Central memory CD8-positive, alpha-beta T cell (primary cell): Measurements from ENCODE around the gene RRAS2.
A peak's percentile ranks its signal among the peaks of the same experiment; 100 is the strongest.
"Not testable (repeated sequence)": the region's sequence is repeated elsewhere in the genome, so short reads cannot be mapped to it uniquely, and the experiment has no call there.

ENCODE experiments used
- ATAC-seq: fragments of 150-1000 bp; cut with Tn5 transposase; replicated peaks from 2 replicates; pipeline ENCODE4 v1.10.0; 2022; ENCODE audit warnings: mild to moderate bottlenecking, moderate FRiP score, moderate number of reproducible peaks; ENCODE audit not compliant: poor library complexity, severe bottlenecking; ENCODE audit errors: extremely low read depth
- DNase-seq, 2 donors: peaks; one replicate each; pipeline ENCODE4 v3.0.0; 2021; ENCODE audit warnings: low spot score in 2 of 2
- H3K27ac Mint-ChIP-seq: one replicate; pipeline ENCODE4 v1.8.0; 2022; ENCODE audit warnings: low read depth, mild to moderate bottlenecking, moderate library complexity, mixed read lengths
- H3K27me3 Mint-ChIP-seq: one replicate; pipeline ENCODE4 v1.8.0; 2022; ENCODE audit warnings: mixed read lengths
- H3K36me3 Mint-ChIP-seq: one replicate; pipeline ENCODE4 v1.8.0; 2022; ENCODE audit warnings: mild to moderate bottlenecking, moderate library complexity, mixed read lengths; ENCODE audit not compliant: insufficient read depth
- H3K4me1 Mint-ChIP-seq: one replicate; pipeline ENCODE4 v1.8.0; 2022; ENCODE audit warnings: mixed read lengths
- H3K4me3 Mint-ChIP-seq: one replicate; pipeline ENCODE4 v1.8.0; 2022; ENCODE audit warnings: mild to moderate bottlenecking, moderate library complexity, mixed read lengths
- H3K9me3 Mint-ChIP-seq: one replicate; pipeline ENCODE4 v1.8.0; 2022; ENCODE audit warnings: mixed read lengths

RRAS2 gene

GRCh38 chr11:14309425-14310192, 49.4 kb downstream of the RRAS2 start:
- Mint-ChIP-seq H3K4me3 (no peak overlapping the region), H3K27ac (no peak overlapping the region), H3K27me3 (no peaks in the 10 kb centered on the region), H3K4me1 (peaks cover 24% of the 10 kb centered on the region), H3K36me3 (peaks cover 2% of the 10 kb centered on the region), H3K9me3 (no peaks in the 10 kb centered on the region)
- no peak for DNase-seq
- no peak for ATAC-seq

GRCh38 chr11:14308897-14309387, 50.0 kb downstream of the RRAS2 start:
- Mint-ChIP-seq H3K4me3 (no peak overlapping the region), H3K9me3 (no peaks in the 10 kb centered on the region), H3K36me3 (peaks cover 2% of the 10 kb centered on the region), H3K27me3 (no peaks in the 10 kb centered on the region), H3K27ac (no peak overlapping the region), H3K4me1 (peaks cover 23% of the 10 kb centered on the region)
- DNase-seq = no peak
- ATAC-seq = peak; percentile 30

- Mint-ChIP-seq H3K4me3 (no peak overlapping the region), H3K27ac (no peak overlapping the region), H3K9me3 (no peaks in the 10 kb centered on the region), H3K4me1 (peaks cover 24% of the 10 kb centered on the region), H3K27me3 (no peaks in the 10 kb centered on the region), H3K36me3 (peaks cover 3% of the 10 kb centered on the region)
- DNase-seq (no peak), ATAC-seq (peak; percentile 75)
These were observed 50.7 kb downstream of the RRAS2 start for GRCh38 chr11:14308114-14308896.

- Mint-ChIP-seq H3K9me3 (no peaks in the 10 kb centered on the region), H3K4me3 (no peak overlapping the region), H3K36me3 (peaks cover 5% of the 10 kb centered on the region), H3K4me1 (peaks cover 15% of the 10 kb centered on the region), H3K27ac (no peak overlapping the region), H3K27me3 (no peaks in the 10 kb centered on the region)
- ATAC-seq (no peak), DNase-seq (no peak)
These were observed 52.5 kb downstream of the RRAS2 start for GRCh38 chr11:14306481-14306880.

- Mint-ChIP-seq H3K27me3 (no peaks in the 10 kb centered on the region), H3K4me1 (peaks cover 15% of the 10 kb centered on the region)
- ATAC-seq = no peak
These were observed 53.3 kb downstream of the RRAS2 start for GRCh38 chr11:14305649-14306048.

GRCh38 chr11:14304601-14305000, 54.4 kb downstream of the RRAS2 start:
- no peak overlapping the region for H3K27ac Mint-ChIP-seq
- H3K4me3 Mint-ChIP-seq = no peak overlapping the region
- peaks cover 15% of the 10 kb centered on the region for H3K4me1 Mint-ChIP-seq
- H3K27me3 Mint-ChIP-seq = no peaks in the 10 kb centered on the region
- ATAC-seq (no peak), DNase-seq (no peak)
- H3K9me3 Mint-ChIP-seq = no peaks in the 10 kb centered on the region
- H3K36me3 Mint-ChIP-seq = peaks cover 4% of the 10 kb centered on the region

More at GRCh38 chr11:14305649-14306048, 53.3 kb downstream of the RRAS2 start:
- Mint-ChIP-seq H3K36me3 (peaks cover 4% of the 10 kb centered on the region), H3K9me3 (no peaks in the 10 kb centered on the region), H3K4me3 (no peak overlapping the region), H3K27ac (no peak overlapping the region)
- DNase-seq = no peak

- H3K4me1 Mint-ChIP-seq = peaks cover 25% of the 10 kb centered on the region
- ATAC-seq (peak; percentile 88), DNase-seq (peak in 1 of 2 donors; percentile 45)
- H3K4me3 Mint-ChIP-seq = no peak overlapping the region
- no peak overlapping the region for H3K27ac Mint-ChIP-seq
- peaks cover 4% of the 10 kb centered on the region for H3K36me3 Mint-ChIP-seq
- no peaks in the 10 kb centered on the region for H3K9me3 Mint-ChIP-seq
- H3K27me3 Mint-ChIP-seq = no peaks in the 10 kb centered on the region
These were observed 58.2 kb downstream of the RRAS2 start for GRCh38 chr11:14300661-14301304.

GRCh38 chr11:14299921-14300320, 59.1 kb downstream of the RRAS2 start:
- no peak overlapping the region for H3K27ac Mint-ChIP-seq
- peaks cover 25% of the 10 kb centered on the region for H3K4me1 Mint-ChIP-seq
- no peak for ATAC-seq
- H3K4me3 Mint-ChIP-seq = no peak overlapping the region
- no peak for DNase-seq
- H3K9me3 Mint-ChIP-seq = no peaks in the 10 kb centered on the region
- peaks cover 4% of the 10 kb centered on the region for H3K36me3 Mint-ChIP-seq
- no peaks in the 10 kb centered on the region for H3K27me3 Mint-ChIP-seq

GRCh38 chr11:14290422-14290821, 68.6 kb downstream of the RRAS2 start:
- H3K9me3 Mint-ChIP-seq = no peaks in the 10 kb centered on the region
- no peaks in the 10 kb centered on the region for H3K27me3 Mint-ChIP-seq
- H3K4me3 Mint-ChIP-seq = no peak overlapping the region
- no peak overlapping the region for H3K27ac Mint-ChIP-seq
- ATAC-seq (no peak), DNase-seq (no peak)
- H3K4me1 Mint-ChIP-seq = peaks cover 10% of the 10 kb centered on the region
- peaks cover 39% of the 10 kb centered on the region for H3K36me3 Mint-ChIP-seq

GRCh38 chr11:14288189-14288935, 70.6 kb downstream of the RRAS2 start:
- peak overlapping the region; percentile 67 for H3K27ac Mint-ChIP-seq
- no peaks in the 10 kb centered on the region for H3K9me3 Mint-ChIP-seq
- DNase-seq (no peak), ATAC-seq (no peak)
- H3K36me3 Mint-ChIP-seq = peaks cover 36% of the 10 kb centered on the region
- no peaks in the 10 kb centered on the region for H3K27me3 Mint-ChIP-seq
- peaks cover 10% of the 10 kb centered on the region for H3K4me1 Mint-ChIP-seq
- H3K4me3 Mint-ChIP-seq = no peak overlapping the region

GRCh38 chr11:14278869-14279268, 80.1 kb downstream of the RRAS2 start:
- H3K36me3 Mint-ChIP-seq = peaks cover 20% of the 10 kb centered on the region
- not testable (repeated sequence) for H3K4me3 Mint-ChIP-seq, H3K4me1 Mint-ChIP-seq, H3K9me3 Mint-ChIP-seq, H3K27ac Mint-ChIP-seq, ATAC-seq, H3K27me3 Mint-ChIP-seq, DNase-seq

GRCh38 chr11:14275076-14275475, 83.9 kb downstream of the RRAS2 start:
- H3K27me3 Mint-ChIP-seq = no peaks in the 10 kb centered on the region
- H3K4me1 Mint-ChIP-seq = peaks cover 30% of the 10 kb centered on the region
- H3K9me3 Mint-ChIP-seq = no peaks in the 10 kb centered on the region
- H3K4me3 Mint-ChIP-seq = no peak overlapping the region
- H3K27ac Mint-ChIP-seq = no peak overlapping the region
- H3K36me3 Mint-ChIP-seq = peaks cover 14% of the 10 kb centered on the region
- DNase-seq (no peak), ATAC-seq (no peak)
